HG02981 (cell line): ENCODE results near the gene GUK1.

Experiments
- ATAC-seq: cut with Tn5 transposase; IDR thresholded peaks from one replicate; pipeline ENCODE4 v1.9.1; 2021; ENCODE audit warnings: mild to moderate bottlenecking, moderate library complexity; ENCODE audit not compliant: unreplicated experiment

Gene GUK1

GRCh38 chr1:228139931-228140723 lies at the start of gene GUK1:
TSS of gene GUK1 (plus strand) at chr1:228140279. CDS start at chr1:228140303, 24 bp downstream.
- ATAC-seq = peak; percentile 92

GRCh38 chr1:228090613-228091081 lies 49.4 kb upstream of the GUK1 start:
- ATAC-seq = no peak

GRCh38 chr1:228091084-228091483 lies 49.0 kb upstream of the GUK1 start:
- ATAC-seq = no peak

- ATAC-seq = no peak
These were observed 47.6 kb upstream of the GUK1 start for GRCh38 chr1:228092342-228093049.

GRCh38 chr1:228093050-228093906 lies 46.8 kb upstream of the GUK1 start:
- no peak for ATAC-seq

GRCh38 chr1:228094432-228095016 lies 45.6 kb upstream of the GUK1 start:
- ATAC-seq = no peak

GRCh38 chr1:228095161-228095560 lies 44.9 kb upstream of the GUK1 start:
- ATAC-seq = no peak

- ATAC-seq = no peak
These were observed 44.1 kb upstream of the GUK1 start for GRCh38 chr1:228095938-228096337.

GRCh38 chr1:228096416-228097332 lies 43.4 kb upstream of the GUK1 start:
- ATAC-seq = no peak

- ATAC-seq = no peak
These were observed 42.6 kb upstream of the GUK1 start for GRCh38 chr1:228097333-228098081.

- ATAC-seq = no peak
These were observed 41.7 kb upstream of the GUK1 start for GRCh38 chr1:228098323-228098931.

- ATAC-seq = no peak
These were observed 40.7 kb upstream of the GUK1 start for GRCh38 chr1:228099331-228099732.

- ATAC-seq = no peak
These were observed 39.1 kb upstream of the GUK1 start for GRCh38 chr1:228100822-228101613.

GRCh38 chr1:228101614-228101993 lies 38.5 kb upstream of the GUK1 start:
- no peak for ATAC-seq

- peak; percentile 20 for ATAC-seq
These were observed 37.9 kb upstream of the GUK1 start for GRCh38 chr1:228101994-228102790.

- ATAC-seq = peak; percentile 77
These were observed 37.1 kb upstream of the GUK1 start, which contains the start of gene C1orf35 for GRCh38 chr1:228102791-228103620. TSS of gene C1orf35 (minus strand) at chr1:228103325. CDS start at chr1:228103227, 98 bp downstream.
